Head of caudate nucleus (tissue), 42 donors: ENCODE data around the gene CRYGB.
"Not testable (repeated sequence)": the region's sequence is repeated elsewhere in the genome, so short reads cannot be mapped to it uniquely, and the experiment has no call there.

Experiments used
- DNase-seq, 42 donors: peaks; one replicate each; pipeline versions ENCODE4 v3.0.0 to v3.0.0-alpha.2; 2020 to 2021; ENCODE audit warnings: mixed read lengths in 7 of 42
- intact Hi-C: fragments of 100-400 bp; cut with DNase I; formaldehyde crosslinking; loops from one replicate; pipeline ENCODE4 v1.15.0; 2022

The CRYGB gene

DNA sequence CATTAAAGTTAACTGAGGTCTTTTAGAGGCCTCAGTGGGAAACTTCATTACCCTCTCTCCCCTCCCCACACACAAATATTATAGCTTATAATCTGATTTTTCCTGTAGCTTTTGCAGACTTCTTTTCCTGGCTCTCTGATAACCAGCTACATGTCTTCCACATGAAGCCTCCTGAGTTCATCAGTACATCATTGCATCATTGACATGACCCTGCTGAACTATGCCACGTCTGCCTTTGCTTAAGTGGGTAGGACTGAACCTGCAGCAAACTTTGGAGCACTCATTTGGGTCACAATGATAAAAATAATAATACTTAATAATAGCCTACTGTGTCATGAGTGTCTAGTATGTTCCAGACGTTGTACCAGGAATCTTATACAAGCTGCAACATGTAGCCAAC is 10.5 kb upstream of the CRYGB start:
- DNase-seq = peak in 1 of 42 donors; percentile 8
- intact Hi-C loops = no loop called here

DNA sequence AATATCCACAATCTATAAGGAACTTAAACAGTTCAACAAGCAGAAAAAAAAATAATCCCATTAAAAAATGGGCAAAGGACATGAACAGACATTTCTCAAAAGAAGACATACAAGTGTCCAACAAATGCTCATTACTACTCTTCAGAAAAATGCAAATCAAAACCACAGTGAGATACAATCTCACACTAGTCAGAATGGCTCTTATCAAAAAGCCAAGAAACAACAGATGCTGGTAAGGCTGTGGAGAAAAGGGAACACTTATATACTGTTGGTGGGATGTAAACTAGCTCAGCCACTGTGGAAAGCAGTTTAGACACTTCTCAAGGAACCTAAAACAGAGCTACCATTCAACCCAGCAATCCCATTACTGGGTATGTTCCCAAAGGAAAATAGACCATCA is 7.2 kb upstream of the CRYGB start:
- DNase-seq = no peak
- intact Hi-C loops = no loop called here

DNA sequence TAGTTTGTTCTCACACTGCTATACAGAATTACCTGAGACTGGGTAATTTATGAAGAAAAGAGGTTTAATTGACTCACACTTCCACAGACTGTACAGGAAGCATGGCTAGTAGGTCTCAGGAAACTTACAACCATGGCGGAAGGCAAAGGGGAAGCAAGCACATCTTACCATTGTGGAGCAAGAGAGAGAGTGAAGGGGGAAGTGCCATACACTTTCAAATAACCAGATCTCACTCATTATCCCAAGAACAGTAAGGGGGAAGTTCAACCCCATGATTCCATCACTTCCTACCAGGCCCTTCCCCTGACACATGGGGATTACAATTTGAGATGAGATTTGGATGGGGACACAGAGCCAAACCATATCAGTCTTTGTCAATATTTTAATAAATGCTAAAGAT is 5.0 kb upstream of the CRYGB start:
- intact Hi-C loops = no loop called here

DNA sequence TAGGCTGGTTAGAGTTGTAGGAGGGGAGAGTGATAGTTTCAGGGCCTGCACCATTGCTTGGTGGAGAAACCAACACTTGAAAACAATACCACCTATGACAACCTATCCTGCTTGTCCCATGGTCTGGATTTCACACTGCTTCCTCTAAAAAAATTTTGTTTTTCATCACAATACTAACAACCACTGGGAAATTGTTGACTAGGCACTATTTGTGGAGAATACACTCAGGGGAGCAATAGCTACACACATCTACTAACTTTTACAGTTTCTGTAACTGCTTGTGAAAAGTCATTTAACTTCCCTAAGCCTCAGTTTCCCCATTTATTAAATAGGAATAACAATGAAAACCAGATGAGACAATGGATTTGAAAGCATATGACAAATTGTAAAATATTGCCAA is 4.1 kb upstream of the CRYGB start:
- intact Hi-C loops = no loop called here
- DNase-seq = no peak

More for the DNA sequence above, 5.0 kb upstream of the CRYGB start:
- DNase-seq = no peak

DNA sequence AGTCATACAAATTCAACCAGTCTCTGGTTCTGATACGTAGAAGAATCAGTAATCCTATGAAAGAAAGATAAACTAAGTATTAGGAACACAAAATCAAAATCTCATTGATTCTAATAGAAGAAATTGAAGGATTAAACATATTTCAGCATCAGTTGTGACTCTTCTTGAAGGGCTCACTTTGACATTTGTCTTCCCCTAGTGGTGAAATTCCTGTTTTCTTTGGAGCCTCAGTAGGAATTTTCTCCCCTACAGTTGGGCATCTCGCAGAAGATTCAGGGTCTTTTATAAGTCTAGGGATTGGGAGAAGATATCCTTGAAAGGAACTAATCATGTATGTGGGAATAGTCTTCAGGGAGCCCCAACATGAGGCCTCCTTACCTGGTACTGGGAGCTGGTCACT is 2.8 kb upstream of the CRYGB start:
- intact Hi-C loops = no loop called here
- DNase-seq = no peak

DNA sequence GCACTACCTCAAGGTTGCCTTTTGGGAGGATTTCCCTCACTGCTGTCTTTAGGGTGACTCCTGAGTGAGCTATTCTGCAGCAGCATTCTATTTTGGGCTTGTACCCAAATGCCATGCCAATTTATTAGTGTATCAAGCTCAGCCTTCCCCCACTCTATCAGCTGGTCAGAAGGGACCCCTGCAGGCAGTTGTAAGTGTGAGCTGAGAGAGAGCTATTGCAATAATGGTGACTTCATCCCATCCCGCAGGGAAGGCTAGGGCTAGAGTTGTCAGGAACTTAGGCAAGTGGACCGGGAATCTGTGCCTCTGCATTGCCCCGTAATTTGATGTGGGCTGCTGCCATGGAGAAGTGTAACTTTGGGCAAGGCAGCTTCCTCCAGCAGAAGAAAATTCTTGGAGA is 1.8 kb upstream of the CRYGB start:
- intact Hi-C loops = no loop called here
- DNase-seq = no peak

DNA sequence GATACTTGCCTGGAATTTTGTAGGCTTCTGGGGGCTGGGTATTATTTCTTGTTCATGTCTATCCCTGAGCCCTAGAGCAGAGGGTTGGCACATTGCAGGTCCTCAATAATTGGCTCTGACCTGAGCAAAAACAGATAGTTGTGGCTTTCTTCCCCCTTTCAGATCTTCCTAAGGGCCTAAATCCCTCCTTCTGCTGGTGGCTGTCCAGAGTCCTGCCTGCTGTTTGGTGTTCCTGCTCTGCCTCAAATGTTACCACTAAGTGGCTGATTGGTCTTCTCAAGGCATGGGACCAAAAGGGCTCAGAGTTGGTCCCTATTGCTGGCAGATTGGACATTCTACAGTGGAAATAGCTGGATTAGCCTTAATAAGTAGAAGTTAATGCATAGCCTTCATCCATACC is 1.1 kb upstream of the CRYGB start:
- intact Hi-C loops = no loop called here
- no peak for DNase-seq

DNA sequence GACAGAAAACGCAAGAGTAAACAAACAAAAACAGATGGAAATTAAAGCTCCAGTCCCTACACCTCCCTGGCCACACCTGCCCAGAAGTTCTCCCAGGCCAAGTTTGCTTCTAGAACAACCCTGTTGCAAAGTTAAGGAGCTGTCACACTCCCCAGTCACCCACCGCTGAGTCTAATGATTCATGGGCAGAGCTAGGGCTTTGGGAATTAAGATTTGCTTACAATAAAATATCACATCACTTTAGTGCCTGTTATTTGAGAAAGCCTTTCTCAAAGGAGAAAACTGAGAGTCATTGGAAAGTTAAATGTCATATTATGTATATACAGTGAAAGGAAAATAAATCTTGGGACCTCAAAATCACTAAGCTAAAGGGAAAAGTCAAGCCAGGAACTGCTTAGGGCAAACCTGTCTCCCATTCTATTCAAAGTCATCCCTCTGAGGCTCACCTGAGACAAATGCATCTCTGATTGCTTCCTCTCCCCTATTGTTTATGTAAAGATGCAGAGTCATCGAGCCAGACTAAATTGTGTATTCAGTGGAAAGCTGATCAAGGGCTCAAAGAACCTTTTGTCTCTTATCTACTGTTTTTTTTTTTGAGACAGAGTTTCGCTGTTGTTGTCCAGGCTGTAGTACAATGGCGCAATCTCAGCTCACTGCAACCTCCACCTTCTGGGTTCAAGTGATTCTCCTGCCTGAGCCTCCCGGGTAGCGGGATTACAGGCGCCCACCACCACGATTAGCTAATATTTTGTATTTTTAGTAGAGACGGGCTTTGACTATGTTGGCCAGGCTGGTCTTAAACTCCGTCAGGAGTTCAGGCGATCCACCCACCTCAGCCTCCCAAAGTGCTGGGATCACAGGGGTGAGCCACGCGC is 2.8 kb downstream of the CRYGB start:
- intact Hi-C loops = no loop called here
- DNase-seq = peak in 1 of 42 donors; percentile 3

DNA sequence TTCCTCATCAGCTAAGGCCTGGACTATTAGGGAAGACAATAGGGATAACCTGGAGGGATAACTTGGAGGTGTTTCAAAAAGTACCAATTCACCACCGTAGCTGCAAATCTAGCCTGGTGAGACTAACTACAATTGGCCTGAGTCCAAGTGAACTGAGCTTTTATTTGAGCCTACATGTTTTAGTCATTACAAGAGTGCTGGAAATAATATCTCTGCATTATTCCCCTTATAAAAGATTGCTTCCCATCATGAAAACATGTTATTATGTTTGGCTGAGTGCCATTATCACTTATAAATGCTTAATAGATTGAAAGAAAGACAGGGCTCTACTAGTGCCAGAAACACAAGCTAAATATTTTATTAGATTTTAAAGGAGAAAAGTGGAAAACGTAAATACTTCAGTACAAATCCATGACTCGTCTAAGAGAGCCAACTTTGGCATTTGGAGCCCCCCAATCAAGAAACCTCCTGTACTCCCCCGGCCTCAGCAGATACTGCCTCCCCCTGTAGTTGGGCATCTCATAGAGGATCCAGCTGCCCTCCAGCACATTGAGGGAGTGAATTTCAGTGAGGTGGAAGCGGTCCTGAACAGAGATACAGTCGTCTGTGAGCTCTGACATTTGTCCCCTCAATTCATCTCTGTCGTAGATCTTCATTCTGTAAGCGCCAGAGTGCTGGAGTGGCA is 3.6 kb downstream of the CRYGB start:
- no peak for DNase-seq
- intact Hi-C loops = no loop called here

DNA sequence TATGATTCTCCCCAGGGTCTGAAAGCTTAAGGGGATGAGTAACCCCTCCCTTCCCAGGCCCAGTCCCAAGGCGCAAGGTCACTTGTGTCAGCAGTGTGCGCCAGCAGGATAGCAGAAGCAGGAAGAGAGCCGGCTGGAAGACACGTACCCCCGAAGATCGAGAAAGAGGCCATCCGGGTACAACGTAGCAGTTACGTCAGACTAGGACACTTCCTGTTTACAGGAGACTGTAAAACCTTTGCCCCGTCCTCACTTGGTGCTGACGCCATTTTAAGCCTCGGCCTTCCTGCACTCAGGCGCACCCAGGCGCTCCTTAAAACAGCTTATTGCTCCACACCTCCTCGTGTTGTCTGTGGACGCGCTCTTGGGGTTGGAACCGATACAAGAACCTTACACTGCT is 6.5 kb downstream of the CRYGB start:
- DNase-seq = no peak
- intact Hi-C loops = no loop called here

DNA sequence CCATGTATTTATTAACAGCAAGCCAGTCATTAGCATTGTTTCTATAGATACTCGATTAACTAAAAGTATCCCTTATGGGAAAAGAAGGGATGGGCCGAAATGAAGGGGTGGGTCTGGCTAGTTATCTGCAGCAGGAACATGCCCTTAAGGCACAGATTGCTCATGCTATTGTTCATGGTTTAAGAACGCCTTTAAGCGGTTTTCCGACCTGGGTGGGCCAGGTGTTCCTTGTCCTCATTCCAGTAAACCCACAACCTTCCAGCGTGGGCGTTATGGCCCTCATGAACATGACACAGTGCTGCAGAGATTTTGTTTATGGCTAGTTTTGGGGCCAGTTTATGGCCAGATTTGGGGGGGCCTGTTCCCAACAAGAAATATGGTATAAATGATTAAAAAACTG is 7.6 kb downstream of the CRYGB start:
- intact Hi-C loops, DNase-seq: not testable (repeated sequence)

DNA sequence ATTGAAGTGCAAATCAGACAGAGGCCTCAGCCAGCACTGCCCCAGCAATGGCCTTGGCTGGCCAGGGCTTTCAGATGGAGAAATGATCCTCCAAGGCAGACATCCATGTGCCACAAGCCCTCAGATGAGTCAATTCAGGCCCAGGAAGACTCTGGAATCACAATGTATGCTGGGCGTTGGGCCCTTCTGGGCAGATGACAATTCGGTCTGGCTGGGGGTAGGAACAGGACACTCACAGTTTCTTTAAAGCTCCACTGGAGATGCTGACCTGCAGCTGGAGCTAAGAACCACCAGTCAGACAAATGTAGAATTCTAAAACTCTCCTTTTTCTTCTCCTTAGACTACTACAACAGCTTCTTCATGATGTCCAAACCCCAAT is 9.3 kb downstream of the CRYGB start:
- intact Hi-C loops = no loop called here
- DNase-seq = no peak

DNA sequence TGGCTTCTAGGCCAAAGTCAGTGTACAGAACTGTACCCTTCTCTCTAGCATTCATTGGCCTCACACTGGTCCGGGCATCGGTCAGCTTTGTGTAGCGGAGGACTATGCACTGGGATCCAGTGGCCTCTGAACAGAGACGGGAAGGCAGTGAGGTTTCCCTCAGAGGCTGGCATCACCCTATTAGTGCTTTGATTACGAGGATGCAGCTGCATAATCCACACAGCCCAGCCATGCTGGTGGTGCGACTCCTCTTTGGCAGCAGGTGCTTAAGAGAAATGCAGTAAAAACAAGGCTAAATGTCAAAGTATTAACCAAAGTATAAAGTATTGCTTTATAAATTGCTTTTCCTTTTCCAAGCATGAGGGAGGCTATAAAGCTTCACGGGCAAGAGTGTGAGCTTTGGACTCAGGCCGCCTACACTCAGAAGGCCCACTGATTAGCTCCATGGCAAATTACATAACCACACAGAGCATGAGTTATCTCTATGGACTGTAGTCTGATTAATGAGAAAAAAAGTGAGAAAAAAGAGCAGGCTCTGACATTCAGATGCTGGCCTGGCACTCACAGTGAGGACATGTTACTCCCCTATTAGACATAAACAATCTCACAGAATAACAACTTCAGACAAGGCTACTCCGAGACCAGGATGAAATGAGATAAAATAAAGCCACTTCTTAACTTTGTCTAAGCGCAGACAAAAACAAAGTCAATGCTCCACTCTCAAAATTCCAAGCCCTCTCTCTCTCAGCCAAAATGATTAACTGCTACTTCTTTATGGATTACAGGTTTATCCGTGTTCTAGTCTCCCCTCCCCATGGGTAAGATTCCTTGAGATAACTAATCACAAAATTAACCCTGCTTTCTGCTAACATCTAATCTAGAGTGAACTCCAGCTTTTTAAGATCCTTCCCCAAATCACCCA is 9.9 kb downstream of the CRYGB start:
- intact Hi-C loops = no loop called here
- no peak for DNase-seq

DNA sequence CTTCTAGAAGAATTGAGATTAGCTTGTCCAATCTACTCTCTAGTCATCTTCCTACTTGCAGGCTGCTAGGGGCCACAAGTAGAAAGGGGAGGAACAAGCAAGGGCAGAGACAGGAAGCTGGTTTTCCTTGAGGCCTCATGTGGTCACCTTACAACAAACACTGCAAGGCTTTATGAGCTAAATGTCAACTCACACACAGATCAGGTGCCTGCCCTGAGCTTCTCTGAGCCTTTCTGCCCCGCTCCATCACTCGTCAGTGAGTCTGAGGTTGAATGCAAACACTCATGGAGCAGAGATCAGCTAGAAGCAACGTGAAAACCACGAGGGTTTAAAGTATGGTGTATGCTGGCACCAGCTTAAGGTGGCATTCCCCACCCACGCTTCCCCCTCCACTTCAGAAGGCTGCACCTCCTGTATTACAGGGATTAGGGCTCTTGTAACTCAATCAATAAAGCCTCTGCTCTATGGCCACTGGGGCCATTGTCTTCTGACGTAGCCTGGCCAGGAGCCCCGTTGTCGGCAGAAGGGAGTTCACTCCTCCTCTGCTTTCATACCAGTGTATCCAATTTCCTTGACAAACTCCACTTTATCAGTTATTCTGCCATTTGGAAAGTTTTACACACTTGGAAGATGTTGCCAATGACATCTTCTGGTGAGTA is 10.9 kb downstream of the CRYGB start:
- no peak for DNase-seq
- intact Hi-C loops = no loop called here

DNA sequence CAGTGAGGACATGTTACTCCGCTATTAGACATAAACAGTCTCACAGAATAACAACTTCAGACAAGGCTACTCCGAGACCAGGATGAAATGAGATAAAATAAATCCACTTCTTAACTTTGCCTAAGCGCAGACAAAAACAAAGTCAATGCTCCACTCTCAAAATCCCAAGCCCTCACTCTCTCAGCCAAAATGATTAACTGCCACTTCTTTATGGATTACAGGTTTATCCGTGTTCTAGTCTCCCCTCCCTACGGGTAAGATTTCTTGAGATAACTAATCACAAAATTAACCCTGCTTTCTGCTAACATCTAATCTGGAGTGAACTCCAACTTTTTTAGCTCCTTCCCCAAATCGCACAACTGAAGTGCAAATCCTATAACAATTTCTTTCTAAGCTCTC is 15.2 kb downstream of the CRYGB start:
- intact Hi-C loops = no loop called here
- DNase-seq = no peak

DNA sequence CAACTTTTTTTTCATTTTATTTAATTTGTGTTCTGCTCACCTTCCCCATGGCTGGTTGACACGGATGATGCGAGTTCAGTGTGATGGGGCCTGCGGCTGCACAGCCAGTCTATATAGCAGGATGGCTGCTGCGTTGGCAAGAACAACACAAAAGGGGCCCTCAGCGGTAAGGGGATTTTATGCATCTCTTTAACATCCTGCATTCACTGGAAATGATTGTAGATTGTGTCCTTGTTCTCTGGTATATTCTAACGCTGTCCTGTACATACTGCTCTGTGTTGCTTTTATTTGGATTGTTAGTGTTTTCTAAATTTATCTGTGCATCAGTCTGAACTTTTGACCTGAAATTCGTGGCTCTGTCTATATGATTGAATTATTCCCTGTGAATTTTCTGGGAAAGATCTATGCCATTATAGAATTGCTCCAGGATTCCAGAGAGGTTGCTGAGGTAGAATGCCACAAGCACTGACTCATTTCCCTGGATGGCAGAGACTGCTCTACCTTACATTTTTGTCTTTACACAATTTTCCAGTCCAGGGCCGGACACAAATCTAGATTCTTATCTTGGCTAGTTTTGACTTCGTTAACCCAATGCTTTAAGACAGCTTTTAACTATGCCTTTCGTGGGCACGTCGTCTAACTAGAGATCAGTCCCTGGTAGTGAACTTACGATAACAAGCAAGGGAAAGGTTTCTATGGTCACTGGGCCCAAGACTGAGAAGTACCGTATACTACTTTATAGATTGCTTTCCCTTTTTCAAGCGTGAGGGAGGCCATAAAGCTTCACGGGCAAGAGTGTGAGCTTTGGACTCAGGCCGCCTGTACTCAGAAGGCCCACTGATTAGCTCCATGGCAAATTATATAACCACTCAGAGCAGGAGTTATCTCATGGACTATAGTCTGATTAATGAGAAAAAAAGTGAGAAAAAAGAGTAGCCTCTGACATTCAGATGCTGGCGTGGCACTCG is 15.9 kb downstream of the CRYGB start, which contains the start of gene CRYGC:
Gene CRYGC, minus strand, starts transcription at position 85 of the 968 bp plus-strand sequence. Its CDS starts 36 bp downstream, at position 49.
- DNase-seq = no peak
- intact Hi-C loops = no loop called here

DNA sequence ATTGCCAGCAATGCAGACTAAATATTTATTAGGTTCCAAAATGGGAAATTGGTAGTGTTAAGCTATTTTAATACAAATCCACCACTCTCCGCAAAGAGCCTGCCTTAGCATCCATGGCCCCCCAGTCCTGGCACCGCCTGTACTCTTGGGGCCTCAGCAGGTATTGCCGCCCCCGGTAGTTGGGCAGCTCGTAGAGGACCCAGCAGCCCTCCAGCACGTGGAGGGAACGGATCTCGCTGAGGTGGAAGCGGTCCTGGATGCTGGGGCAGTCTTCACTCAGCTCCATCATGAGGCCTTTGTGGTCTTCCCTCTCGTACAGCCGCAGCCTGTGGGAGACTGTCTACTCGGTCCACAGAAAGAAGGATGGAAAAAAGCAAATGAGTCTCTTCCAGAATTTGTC is 17.8 kb downstream of the CRYGB start:
- no peak for DNase-seq
- intact Hi-C loops = no loop called here

DNA sequence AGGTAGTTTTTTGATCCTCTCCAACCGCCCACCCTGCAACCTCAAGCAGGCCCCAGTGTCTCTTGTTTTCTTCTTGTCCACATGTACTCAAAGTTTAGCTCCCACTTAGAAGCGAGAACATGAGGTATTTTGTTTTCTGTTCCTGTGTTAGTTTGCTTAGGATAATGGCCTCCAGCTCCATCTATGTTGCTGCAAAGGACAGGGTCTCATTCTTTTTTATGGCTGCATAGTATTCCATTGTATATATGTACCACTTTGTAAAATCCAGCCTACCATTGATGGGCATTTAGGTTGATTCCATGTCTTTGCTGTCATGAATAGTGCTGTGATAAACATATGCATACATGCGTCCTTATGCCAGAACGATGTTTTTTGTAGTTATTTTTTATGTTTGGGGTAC is 18.9 kb downstream of the CRYGB start:
- DNase-seq = no peak
- intact Hi-C loops = no loop called here
